ENCODE data around the gene PIK3CD. TPM values are rescaled to one million over a fixed set of nuclear protein-coding genes. Genes with fewer than 3 reads are reported as not detected.

PIK3CD gene
- total and polyA plus RNA-seq, 10 of the 15 experiments (the other 5 are each of a cell fraction or from before 2014, with no cell fraction given) = 7.0 to 101 (median 51.1) TPM

GRCh38 chr1:9628541-9629444 lies 22.7 kb upstream of the PIK3CD start:
- WGBS (ENCODE audit: insufficient coverage, insufficient replicate concordance, low lambda C conversion rate, missing lambda C conversion rate) = under 1% methylated on average over 21 of the region's 23 CpGs
- Histone ChIP-seq H3K36me3 (ENCODE audit: control insufficient read depth in 2 of 2, insufficient read depth in 2 of 2, low read length in 1 of 2) (no peaks in the 10 kb centered on the region), H3K9me3 (replicated peaks; ENCODE audit: control insufficient read depth, insufficient read depth, low read length) (no peaks in the 10 kb centered on the region), H3K4me2 (ENCODE audit: control insufficient read depth, insufficient read depth) (peak overlapping the region; percentile 98), H3K4me1 (ENCODE audit: control insufficient read depth, insufficient read depth, low read length) (peaks cover 37% of the 10 kb centered on the region), H3K9ac (ENCODE audit: control insufficient read depth, insufficient read depth, low read length) (peak overlapping the region; percentile 88), H3K27me3 (replicated peaks in 1 of 2; ENCODE audit: control insufficient read depth in 2 of 2, insufficient read depth in 2 of 2, low read length in 1 of 2) (no peaks in the 10 kb centered on the region), H2AFZ (ENCODE audit: control insufficient read depth, low read depth, low read length) (peak overlapping the region; percentile 64), H3K4me3 (peak overlapping the region; percentile 80), H3K79me2 (ENCODE audit: control insufficient read depth, insufficient read depth, low read length) (peaks cover 35% of the 10 kb centered on the region), H3K27ac (ENCODE audit: control insufficient read depth, insufficient read depth) (peak overlapping the region; percentile 98), H4K20me1 (ENCODE audit: control insufficient read depth, insufficient read depth) (no peaks in the 10 kb centered on the region)
- DNase-seq (ENCODE audit: low read depth, low spot score) (peak; percentile 72), ATAC-seq (peak; percentile 57), FAIRE-seq (peak; percentile 49)
- RAD21 ChIA-PET (ENCODE audit: unreplicated experiment) = interaction anchor here (0.6 to 7.7 kb wide), 23 partner anchors 14 to 244 kb away, joined by 3 to 336 read pairs (median 4); partner anchors contain the start of genes PIK3CD and SLC25A33
- SMC1A ChIA-PET (ENCODE audit: uncharacterized antibody, unreplicated experiment) = interaction anchor here (0.7 to 8.0 kb wide), 21 partner anchors 12 to 240 kb away, joined by 3 to 215 read pairs (median 5); partner anchors contain the start of gene PIK3CD
- CTCF ChIA-PET = interaction anchor here (0.5 to 7.6 kb wide), 20 partner anchors 13 to 1552 kb away, joined by 3 to 203 read pairs (median 8); partner anchors contain the start of gene PIK3CD
- intact Hi-C loops (cut with micrococcal nuclease; ENCODE audit: unreplicated experiment) (loop anchor here (1.0 to 5.0 kb wide), 3 partner anchors 27 to 154 kb away; no protein-coding TSS in a partner anchor), in situ Hi-C loops (cut with MboI) (no loop called here)
- POLR2A ChIA-PET = interaction anchor here (0.5 to 7.1 kb wide), 13 partner anchors 10 to 282 kb away, joined by 3 to 284 read pairs (median 4); partner anchors contain the start of gene PIK3CD
- BruUV-seq (replicated peaks) = no TSS peak
- TF ChIP-seq ZBTB11 (CRISPR knock-in tag; IDR thresholded peaks at IDR 0.05) (no peak), IRF3 (IDR thresholded peaks at IDR 0.05) (no peak), NFXL1 (IDR thresholded peaks at IDR 0.05; ENCODE audit: borderline replicate concordance) (no peak), USF1 (IDR thresholded peaks at IDR 0.05; ENCODE audit: borderline replicate concordance, extremely low read length, insufficient read depth, low read depth, low read length) (no peak), RELA (IDR thresholded peaks at IDR 0.05; ENCODE audit: borderline replicate concordance, partially characterized antibody) (peak; percentile 93), MEF2A (IDR thresholded peaks at IDR 0.05; ENCODE audit: insufficient read depth, low read depth, low read length) (no peak), RAD51 (IDR thresholded peaks at IDR 0.05) (no peak), SMC3 (IDR thresholded peaks at IDR 0.05; ENCODE audit: borderline replicate concordance, low read length) (peak; percentile 24; the same call in 1 of the 2 replicates), HDAC6 (IDR thresholded peaks at IDR 0.05; ENCODE audit: unreplicated experiment) (no peak), SMAD1 (IDR thresholded peaks at IDR 0.05; ENCODE audit: low read depth, partially characterized antibody) (no peak), YBX1 (IDR thresholded peaks at IDR 0.05) (no peak), TARDBP (IDR thresholded peaks at IDR 0.05; ENCODE audit: borderline replicate concordance) (no peak), SPI1 (IDR thresholded peaks at IDR 0.05; ENCODE audit: borderline replicate concordance, insufficient read depth, low read depth, low read length) (no peak)
